ENCODE results near the gene MADCAM1.
"Not testable (repeated sequence)": the region's sequence is repeated elsewhere in the genome, so short reads cannot be mapped to it uniquely, and the experiment has no call there.

MADCAM1 gene

DNA sequence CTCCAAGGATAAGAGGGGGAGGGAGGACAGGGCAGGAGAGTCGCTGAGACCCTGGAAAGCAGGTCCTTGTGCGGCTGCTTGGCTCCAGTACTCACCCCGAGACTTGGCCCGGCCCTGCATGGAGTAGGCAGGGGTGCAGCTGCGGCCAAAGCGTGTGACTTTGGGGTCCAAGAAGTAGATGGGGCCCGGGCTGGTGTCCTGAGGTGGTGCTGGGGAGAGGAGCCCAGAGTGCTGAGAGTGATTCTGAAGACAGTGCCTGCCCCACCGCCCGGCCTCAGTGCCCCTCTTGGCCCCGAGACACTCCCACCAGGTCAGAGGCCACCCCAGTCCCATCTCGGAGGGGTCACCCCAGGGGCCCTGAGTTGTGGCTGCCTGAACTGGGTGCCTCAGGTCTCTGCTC lies 28.7 kb upstream of the MADCAM1 start:
- no peak for DNase-seq

DNA sequence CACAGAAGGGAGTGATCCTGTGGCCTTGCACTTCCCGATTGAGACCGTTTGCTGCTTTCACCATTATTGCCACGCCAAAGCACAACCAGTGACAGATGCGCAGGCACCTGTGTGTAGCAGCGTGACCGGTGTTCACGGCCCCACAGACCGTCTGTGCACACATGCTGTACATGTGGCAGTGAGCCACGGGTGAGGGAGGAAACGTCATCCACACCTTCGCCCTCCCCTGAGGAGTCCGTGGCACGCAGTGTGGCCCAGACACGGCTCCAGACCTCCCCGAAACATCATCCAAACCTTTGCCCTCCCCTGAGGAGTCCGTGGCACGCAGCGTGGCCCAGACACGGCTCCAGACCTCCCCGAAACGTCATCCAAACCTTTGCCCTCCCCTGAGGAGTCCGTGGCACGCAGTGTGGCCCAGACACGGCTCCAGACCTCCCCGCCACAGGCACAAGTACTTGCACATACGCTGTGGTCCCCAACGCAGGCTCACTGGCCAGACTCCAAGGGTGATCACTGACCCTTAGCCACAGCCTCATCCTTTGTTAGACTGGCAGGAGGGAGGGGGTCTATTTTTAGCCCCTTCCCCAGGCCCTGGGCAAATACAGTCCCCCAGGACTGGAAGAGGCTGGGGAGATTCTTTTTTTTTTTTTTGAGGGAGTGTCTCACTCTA lies 27.6 kb upstream of the MADCAM1 start:
- DNase-seq = no peak

GRCh38 chr19:469833-470232 lies 26.5 kb upstream of the MADCAM1 start:
- DNase-seq = no peak

DNA sequence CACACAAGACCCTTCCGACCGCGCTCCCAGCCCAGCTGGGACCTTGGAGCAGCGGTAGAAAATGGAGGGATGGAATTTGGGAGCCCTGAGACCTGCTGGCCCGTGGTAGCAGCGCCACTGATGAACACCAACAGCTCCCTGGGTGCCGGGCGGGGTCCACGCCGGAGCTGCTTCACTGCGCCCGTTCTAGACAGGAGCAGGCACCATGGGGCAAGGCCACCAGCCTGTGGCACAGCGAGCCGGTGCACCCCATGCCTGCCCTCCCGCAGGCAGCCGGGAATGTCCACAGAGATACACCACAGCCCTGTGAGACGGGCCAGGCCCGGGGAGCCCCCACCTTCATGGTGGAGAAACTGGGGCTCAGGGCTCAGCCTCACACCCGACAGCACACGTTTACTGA lies 25.6 kb upstream of the MADCAM1 start:
- no peak for DNase-seq

DNA sequence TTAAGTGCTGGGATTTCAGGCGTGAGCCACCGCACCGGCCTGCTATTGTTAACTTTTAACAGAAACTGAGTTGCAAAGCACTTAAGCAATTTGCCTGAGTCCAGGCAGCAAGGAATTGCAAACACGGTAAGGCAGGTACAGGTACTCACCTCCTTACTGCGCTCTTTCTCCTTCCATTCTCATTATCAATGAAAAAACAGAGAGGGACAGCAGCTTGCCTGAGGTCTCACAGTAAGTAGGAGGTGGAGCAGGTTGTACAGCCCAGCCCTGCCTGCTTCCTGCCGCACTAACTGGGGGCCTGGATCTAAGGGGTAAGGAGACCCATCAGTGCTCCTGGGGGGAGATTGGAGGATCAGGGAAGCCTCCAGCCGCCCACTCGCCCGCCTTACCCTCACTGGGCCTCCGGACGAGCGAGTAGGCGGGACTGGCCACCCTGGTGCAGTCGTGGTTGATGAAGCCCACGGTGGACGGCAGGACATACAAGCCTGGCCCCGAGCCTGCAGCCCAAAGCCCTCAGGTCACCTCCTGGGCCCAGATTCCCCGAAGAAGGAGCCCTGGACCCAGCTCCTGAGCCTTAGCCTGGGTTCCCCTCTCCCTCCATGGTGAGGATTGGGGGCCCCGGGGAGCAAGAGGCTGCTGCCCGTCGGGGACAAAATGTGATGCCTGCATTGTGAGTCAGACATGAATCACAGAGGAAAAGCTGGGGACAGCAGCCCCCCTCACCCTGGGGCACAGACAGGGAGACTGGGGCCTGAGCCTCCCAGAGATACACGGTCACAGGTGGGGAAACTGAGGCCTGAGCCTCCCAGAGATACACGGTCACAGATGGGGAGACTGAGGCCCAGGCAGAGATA lies 24.1 kb upstream of the MADCAM1 start:
- DNase-seq = no peak

GRCh38 chr19:474126-475078 lies 21.9 kb upstream of the MADCAM1 start:
- no peak for DNase-seq

DNA sequence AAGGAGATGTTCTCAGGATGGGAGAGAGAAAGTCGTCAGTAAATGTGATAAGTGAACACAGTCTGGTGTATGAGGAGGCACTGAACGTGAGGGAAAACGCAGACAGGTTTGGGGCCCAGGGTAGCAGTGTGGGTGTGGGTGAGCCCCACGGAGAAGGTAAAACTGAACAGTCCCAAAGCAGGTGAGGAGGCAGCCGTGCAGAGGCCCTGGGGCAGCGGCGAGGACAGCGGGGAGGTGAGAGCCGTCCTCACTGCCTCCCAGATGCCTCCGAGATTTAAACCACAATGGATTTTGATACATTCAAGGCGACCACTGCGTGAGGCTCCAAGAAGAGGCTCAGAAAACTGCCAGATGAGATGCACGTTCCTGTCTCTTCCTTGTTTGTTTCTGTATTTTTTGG lies 20.9 kb upstream of the MADCAM1 start:
- no peak for DNase-seq

GRCh38 chr19:478236-478903 lies 17.9 kb upstream of the MADCAM1 start:
- no peak for DNase-seq

DNA sequence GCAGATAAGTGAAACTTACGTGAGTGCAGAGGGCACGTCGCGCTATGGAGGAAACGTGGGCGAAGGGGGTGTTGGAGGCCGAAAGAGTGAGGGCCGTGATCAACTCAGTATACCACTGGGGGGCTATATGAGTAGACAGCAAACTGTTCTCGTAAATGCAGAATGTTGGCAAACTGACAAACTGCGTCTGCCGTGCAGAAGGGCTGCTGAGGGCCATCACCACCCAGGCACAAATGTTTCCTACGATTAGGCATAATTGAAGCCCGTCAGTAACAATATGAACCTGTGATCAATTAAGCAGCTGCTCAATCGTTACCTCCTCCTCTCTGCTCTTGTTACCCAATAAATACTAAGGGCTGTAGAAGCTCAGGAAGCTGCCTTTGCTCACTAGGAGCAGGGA lies 17.3 kb upstream of the MADCAM1 start:
- DNase-seq = no peak

DNA sequence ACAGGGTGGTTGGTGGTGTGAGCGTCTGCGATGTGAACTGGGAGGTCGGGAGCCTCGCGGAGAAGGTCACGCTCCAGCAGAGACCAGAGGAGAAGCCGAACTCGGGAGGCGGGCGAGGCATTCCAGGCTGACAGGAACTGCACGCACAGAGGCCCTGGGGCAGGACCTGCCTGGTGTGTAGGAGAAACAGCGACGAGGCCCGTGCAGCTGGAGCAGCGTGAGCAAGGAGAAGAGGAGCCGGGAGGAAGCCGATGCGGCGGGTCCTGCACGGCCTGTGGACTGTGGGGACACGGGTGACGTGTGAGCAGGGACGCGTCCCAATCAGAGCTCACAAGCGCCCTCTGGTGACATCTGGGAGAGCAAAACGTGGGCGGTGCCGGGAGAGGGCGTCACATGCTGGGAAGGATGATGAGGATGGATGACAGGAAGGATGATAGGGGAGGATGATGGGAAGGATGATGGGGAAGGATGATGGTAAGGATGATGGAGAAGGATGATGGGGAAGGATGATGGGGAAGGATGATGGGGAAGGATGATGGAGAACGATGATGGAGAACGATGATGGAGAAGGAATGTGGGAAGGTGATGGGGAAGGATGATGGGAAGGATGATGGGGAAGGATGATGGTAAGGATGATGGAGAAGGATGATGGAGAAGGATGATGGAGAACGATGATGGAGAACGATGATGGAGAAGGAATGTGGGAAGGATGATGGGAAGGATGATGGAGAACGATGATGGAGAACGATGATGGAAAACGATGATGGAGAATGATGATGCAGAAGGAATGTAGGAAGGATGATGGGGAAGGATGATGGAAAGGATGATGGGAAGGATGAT lies 16.1 kb upstream of the MADCAM1 start:
- DNase-seq = no peak

DNA sequence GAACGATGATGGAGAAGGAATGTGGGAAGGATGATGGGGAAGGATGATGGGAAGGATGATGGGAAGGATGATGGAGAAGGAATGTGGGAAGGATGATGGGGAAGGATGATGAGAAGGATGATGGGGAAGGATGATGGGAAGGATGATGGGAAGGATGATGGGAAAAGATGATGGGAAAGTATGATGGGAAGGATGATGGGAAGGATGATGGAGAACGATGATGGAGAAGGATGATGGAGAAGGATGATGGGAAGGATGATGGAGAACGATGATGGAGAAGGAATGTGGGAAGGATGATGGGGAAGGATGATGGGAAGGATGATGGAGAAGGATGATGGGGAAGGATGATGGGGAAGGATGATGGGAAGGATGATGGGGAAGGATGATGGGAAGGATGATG lies 15.2 kb upstream of the MADCAM1 start:
- not testable (repeated sequence) for DNase-seq

GRCh38 chr19:482186-483041 lies 13.9 kb upstream of the MADCAM1 start:
- DNase-seq = no peak

DNA sequence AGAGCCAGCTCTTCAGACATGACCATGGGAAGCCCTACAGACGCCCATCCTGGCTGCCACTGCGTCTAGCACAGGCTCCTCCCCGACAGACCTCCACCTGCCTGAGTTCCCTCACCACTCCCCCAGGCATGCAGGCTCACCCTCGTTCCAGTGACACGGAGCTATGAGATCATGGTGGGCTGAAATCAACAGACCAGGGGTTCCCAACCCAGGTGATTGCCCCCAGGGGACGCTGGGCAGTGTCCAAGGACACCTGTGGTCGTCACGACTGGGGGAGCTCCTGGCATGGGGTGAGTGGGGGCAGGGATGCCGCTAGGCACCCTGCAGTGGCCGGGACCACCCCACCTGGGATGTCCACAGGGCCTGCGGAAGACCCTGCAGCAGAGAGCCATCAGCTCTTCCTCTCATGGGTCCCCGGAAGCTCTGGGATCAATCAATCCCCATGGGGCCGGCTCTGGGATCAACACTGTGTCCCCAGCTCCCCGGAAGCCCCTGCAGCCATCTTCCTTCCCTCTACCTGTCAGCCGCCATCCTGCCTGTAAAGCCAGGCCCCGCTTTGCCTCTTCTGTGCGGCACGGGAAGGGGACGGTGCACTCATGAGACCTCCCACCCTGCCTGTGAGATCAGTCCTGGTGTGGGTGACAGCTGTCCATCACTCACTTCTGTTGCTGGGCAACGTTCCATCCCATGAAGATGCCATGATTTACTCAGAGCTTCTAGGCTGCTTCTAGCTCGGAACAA lies 12.8 kb upstream of the MADCAM1 start:
- no peak for DNase-seq

GRCh38 chr19:484494-484893 lies 11.8 kb upstream of the MADCAM1 start:
- DNase-seq = no peak

GRCh38 chr19:485077-485476 lies 11.2 kb upstream of the MADCAM1 start:
- no peak for DNase-seq

DNA sequence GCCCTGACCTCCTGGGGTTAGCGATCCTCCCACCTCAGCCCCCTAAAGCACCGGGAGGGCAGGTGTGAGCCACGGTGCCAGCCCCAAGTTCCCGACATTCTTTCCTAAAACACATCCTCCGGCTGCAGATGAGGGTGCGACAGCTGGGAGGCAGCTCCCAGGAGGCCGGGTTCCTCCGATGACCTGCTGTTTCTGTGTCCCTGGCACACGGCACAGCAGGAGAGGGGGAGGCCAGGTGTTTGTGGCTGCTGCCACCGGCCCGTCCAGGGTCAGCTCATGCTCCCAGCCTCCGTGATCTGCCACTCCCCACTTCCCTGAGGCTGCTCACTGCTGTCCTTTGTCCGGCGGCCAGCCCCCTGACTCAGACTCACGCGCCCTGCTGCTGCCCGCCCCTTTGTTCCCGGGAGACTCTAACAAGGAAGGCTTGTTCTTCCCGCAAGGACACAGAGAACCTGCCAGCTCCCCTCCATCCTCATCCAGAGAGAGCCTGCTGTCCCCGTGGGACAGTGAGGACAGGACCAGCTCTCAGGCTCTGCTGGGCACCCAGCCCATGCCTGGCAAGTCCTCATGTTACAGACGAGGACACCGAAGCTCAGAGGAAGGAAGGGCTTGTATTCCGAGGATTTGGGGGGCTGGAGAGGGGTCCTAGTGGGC lies 10.6 kb upstream of the MADCAM1 start:
- no peak for DNase-seq

- peak; percentile 85 for DNase-seq
Measured at GRCh38 chr19:488505-489417, 7.5 kb upstream of the MADCAM1 start.

DNA sequence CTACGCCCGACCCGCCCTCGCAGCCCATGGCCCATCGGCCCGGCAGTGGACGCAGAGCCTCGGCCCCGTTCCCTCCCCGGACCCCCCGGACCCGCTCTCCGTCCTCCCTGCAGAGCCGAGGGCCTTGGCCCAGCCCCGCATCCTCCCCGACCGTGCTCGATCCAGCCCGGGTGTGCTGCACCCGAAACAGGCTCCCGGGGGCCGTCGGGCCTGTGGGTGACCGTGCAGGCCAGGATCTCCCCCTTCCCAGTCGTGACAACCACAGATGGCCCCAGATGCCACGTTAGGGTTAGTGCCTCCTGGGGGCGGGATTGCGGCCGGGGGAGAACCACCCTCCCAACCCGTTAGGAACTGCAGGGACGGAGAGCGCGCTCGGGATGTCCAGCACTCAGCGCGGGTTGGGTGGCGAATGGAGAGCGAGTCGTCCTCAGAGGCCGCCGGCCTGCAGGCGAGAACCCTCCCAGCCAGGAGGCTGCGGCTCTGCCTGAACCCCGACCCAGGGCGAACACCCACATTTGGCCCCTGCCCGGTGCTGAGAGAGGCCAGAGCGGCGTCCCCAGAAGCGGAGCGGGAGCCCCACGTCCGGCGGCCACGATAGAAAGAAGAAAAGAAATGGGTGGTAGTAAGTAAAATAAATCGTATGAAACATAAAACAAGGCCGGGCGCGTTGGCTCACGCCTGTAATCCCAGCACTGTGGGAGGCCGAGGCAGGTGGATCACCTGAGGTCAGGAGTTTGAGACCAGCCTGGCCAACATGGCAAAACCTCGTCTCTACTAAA lies 6.7 kb upstream of the MADCAM1 start:
- DNase-seq = no peak

All from NK-92 treated with Interleukin-12 subunit alpha and Interleukin-12 subunit beta, amount 100 ng/mL, for 24 hours (cell line).